NCI-H510A (cell line): ENCODE results near the gene NDUFS3.
"Not testable (repeated sequence)": the region's sequence is repeated elsewhere in the genome, so short reads cannot be mapped to it uniquely, and the experiment has no call there.

Experiments
- DNase-seq: peaks from one replicate; lab custom pipeline; 2025; lab: John Stamatoyannopoulos, UW

The NDUFS3 gene

GRCh38 chr11:47560426-47560825 is 18.4 kb upstream of the NDUFS3 start:
- DNase-seq: no peak

DNA sequence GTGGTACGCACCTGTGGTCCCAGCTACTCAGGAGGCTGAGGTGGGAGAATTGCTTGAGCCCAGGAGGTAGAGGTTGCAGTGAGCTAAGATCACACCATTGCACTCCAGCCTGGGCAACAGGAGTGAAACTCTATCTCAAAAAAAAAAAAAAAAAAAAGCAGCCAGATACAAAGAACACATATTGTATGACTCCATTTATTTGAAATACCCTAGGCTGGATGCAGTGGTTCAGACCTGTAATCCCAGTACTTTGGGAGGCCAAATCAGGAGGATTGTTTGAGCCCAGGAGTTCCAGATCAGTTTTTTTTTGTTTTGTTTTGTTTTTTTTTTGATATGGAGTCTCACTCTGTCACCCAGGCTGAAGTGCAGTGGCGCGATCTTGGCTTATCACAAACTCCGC is 16.5 kb upstream of the NDUFS3 start:
- not testable (repeated sequence) for DNase-seq

DNA sequence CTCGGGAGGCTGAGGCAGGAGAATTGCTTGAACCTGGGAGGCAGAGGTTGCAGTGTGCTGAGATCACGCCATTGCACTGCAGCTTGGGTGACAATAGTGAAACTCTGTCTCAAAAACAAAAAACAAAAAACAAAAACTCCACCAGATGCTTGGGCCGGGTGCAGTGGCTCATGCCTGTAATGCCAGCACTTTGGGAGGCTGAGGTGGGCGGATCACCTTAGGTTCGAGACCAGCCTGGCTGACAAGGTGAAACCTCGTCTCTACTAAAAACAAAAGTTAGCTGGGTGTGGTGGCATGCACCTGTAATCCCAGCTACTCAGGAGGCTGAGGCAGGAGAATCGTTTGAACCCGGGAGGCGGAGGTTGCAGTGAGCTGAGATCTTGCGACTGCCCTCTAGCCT is 14.5 kb upstream of the NDUFS3 start:
- not testable (repeated sequence) for DNase-seq

GRCh38 chr11:47564933-47565339 is 13.9 kb upstream of the NDUFS3 start:
- no peak for DNase-seq

GRCh38 chr11:47565340-47566148 is 13.3 kb upstream of the NDUFS3 start, which contains the start of gene PTPMT1:
TSS of gene PTPMT1 (plus strand) at chr11:47565599. CDS start at chr11:47565623, 24 bp downstream.
- DNase-seq: no peak

DNA sequence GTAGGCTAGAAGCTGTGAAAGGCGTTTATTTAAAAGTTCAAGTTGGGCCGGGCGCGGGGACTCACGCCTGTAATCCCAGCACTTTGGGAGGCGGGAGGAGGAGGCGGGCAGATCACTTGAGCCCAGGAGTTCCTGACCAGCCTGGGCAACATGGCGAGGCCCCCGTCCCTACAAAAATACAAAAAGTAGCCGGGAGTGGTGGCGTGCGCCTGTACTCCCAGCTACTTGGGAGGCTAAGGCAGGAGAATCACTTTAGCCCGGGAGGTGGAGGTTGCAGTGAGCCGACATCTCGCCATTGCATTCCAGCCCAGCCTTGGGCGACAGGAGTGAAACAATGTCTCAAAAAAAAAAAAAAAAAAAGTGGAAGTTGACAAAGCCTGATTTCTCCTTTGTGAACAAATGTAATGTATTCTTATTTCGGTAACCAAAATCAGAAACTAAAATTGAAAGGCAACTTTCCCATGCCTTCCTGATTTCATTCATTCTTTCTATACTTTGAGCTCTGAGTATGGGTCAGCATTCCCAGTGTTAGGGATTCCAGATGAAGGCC is 12.7 kb upstream of the NDUFS3 start:
- no peak for DNase-seq

- no peak for DNase-seq
These were observed 9.2 kb upstream of the NDUFS3 start for GRCh38 chr11:47569646-47570045.

DNA sequence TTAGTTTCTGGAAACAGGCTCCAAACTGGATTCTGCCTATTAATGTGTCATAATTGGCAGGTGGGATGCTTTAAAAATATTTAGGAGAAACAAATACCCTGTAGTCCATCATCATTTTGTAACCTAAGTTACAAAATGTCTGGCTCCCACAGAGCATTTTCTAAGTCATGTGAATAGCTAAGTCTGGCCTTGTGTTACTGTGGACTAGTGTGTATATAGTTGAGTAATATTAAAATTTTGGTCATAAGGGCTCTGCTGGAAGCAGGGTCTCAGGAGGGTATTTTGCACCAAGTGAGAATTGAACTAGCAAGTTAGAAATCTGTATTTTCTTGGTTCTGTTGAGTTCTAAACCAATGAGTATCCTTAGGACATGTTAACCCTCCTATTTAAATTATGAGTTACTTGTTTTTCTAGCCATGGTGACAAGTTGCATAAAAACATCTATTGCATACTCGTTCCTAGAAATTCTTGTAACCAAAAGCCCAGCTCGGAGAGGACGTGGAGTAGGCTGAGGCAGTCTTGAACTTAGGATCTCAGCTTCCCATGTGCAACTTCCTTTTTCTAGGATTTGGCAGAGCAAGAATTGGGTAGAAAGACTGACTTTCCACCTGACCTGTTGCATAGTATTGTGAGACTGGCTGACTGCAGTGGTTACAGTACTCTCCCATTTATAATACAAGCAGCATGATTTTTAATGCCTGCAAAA is 8.1 kb upstream of the NDUFS3 start:
- no peak for DNase-seq

GRCh38 chr11:47571357-47571729 is 7.5 kb upstream of the NDUFS3 start:
- DNase-seq: no peak

DNA sequence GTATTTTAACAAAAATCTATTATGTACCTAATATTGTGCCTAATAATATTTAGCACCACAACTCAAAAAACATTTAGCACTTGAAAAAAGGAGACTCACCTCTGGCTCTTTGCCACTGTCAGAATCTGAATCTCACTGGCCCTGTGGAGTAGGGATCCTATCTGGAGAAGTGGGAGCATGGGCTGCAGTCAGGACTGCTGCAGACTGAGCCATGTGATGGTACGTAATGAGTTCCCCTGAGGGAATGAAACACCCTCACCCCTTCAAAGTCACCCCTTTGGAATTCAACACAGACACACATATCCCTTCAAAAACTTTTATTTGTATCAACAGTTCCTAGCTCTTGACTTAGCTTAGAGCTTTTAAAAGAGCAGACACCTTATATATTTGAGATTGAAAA is 7.0 kb upstream of the NDUFS3 start:
- DNase-seq: no peak

DNA sequence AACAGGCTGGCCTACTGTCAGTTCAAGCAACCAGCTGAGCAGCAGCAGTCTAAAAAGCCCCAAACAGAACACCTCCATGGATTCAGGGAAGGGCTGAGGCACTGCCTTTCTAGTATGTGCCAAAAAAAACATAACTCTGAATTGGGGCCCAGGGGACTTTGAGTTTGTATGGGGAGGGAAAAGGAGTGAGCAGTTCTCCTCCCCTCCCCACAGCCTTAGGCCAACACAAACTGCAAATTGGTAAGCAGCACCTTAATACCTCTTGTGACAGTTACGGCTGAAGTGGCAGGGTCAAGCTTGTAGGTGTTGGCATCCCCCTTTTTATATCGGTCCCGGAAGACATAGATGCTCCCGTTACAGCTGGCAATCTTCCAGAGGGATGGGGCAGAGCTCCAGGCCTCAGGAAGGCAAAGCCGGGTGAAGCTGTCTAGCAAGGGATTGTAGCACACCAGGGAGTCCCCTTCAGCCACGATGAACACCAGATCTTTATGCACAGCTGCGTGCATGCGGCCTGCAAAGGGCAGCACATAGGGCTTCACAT is 6.1 kb upstream of the NDUFS3 start:
- DNase-seq: no peak

DNA sequence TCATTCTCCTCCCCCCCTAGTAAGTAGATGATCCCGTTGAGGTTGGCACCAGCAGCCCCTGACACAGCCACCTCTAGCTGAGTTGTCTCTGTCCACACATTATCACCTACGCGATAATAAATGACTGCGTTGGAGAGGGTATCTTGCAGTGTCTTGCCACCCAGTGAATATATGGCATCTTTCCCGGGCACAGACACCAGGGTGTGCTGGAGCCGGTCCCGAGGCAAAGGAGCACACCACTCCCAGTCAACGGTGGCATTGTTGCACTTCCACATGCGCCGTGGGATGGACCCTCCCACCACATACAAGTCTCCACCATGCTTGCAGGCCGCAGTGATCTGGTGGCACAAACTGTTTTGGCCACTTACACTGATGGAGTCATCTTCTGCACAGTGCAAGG is 5.6 kb upstream of the NDUFS3 start:
- DNase-seq: no peak

DNA sequence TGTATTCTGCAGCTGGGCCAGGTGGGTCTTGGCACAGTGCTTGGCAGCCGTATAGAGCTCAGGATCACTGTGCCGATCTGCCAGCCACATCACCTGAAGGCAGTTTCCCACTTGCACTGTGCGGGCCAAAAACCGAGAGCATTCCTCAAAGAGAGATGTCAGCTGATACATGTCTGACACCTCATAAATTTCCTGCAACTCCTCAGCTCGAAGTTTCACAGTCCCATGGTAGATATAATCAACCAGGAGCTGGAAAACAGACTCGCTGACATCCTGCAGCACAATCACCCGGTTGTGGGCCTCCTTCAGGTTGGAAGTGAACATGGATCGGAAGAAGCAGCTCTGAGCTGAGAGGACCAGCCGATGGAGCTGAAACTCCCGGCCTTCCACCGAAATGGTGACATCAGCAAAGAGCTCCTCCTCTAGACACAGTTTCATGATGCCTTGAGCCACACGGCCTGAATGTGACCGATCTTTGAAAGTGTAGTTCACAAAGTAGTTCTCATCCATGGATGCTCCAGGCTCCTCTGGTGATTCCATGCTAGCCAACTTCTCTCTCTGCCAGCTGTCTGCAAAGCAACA is 1.3 kb upstream of the NDUFS3 start:
- DNase-seq: no peak

DNA sequence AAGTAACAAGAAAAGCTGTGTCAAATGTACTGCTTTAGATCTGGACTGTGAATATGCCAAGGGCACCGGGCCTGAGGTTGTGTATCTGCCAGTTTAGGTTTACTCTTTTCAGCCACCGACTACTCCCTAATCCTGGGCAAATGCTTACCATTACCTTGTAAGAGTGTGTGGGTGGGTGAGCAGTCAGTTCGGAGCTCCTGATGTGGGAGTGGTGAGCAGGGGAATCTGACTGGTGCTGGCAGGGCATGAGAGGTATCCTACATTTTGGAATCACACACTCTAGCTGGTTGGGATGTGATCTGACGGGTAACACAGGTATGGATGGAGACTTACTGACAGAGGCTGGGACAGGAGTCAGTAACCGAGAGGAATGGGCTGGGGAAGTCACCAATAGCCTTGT is 5.0 kb downstream of the NDUFS3 start:
- no peak for DNase-seq

DNA sequence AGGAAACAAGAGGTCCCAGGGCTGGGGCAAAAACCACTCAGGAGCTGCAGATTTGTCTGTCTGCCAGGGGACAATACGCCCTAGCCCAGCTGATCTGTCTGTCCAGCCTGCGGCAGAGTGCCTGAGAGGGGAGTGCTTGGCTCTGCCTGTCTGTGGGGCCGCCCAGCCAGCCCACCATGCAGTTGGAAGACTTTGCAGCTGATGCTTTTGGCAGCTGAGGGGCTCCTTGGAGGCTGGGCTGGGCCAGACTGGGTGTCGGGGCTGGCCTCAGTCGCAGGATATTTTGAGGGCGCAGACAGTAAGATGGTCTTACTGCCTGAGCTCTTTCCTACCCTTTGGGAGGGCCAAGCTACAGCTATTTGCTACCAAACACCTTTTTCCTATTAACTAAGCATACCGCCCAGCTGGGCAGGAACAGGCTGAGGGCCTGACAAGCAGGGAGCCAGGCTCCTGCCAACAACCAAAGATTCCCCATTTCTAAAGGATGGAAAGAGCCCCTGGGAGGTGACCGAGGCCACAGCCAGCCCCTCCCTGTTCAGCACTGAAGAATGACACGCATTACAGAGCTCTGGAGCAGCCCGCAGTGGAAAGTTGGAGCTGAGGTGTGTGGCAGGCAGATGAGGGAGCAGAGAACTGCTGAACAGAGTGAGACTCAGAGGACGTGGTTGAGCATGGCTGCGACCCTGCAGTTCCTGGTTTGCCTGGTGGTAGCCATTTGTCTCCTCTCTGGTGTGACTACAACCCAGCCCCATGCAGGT is 7.4 kb downstream of the NDUFS3 start, which contains the start of gene FAM180B:
TSS of gene FAM180B (plus strand) at position 581 of the 758 bp plus-strand sequence. CDS start at position 672, 91 bp downstream.
- no peak for DNase-seq

DNA sequence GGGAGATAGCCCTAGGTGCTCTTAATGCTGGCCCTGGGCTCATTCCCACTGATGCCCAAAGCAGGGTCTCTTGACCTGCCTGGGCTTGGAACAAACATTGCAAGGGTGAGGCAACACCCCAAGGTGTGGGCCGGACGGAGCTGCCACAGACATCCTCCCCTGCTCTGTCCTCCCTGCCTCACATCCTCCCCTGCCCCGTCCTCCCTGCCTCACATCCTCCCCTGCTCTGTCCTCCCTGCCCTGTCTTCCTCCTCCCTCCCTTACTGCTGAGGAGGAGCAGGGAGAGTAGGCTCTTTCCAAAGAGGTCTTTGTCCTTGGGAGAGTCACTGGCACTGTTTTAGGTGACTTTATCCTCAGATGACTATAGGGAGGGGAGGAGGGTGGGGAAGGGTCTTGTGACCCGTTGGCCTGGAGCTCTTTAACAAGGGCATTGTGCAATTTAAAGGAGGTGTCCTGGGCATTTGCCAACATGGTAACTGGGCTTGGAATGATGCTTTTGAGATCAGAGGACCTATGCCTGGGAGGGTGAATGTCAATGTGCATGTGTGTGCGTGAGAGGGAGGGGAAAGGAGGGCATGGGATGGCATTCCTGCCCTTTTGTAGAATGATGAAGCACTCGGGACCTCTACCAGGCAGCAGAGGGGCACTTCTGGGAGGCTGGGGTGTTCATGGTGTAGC is 8.3 kb downstream of the NDUFS3 start:
- DNase-seq: no peak

DNA sequence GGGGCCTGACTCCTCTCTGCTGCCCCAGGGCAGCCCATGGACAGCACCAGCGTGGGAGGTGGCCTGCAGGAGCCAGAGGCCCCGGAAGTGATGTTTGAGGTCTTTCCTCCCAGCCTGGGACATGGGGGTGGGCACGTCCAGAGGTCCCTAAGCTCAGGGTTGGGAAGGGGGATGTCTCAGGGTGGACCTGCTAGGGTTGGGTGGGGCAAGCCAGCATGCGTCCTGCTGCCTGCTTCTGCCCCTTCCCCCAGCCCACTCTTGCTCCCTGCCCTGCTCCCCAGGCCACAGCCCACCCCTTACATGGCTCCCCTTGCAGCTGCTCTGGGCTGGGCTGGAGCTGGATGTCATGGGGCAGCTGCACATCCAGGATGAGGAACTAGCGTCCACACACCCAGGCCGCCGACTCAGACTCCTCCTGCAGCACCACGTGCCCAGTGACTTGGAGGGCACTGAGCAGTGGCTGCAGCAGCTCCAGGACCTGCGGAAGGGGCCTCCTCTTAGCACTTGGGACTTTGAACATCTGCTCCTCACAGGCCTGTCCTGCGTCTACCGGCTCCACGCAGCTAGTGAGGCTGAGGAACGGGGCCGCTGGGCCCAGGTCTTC is 9.0 kb downstream of the NDUFS3 start:
- DNase-seq: no peak

- no peak for DNase-seq
These were observed 10.2 kb downstream of the NDUFS3 start for GRCh38 chr11:47589118-47589517.

DNA sequence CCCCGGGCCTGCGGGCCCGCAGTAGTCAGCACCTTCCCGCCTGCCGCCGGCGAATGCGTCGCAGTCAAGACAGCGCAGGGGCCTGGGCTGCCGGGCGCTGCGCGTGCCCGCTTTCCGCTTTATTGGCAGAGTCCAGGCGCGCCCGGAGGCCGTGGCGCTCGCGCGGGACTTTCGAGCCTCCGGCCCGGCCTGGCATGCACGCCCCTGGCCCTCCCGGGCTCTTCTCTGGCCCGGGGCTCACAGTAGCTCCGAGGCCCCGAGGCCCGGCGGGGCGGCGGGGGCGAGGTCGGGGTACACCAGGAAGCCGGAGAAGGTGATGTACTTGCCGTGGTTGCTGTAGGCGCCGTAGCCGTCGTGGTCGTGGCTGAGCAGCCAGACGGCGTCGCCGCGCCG is 10.7 kb downstream of the NDUFS3 start:
- DNase-seq: no peak

- DNase-seq: no peak
These were observed 11.3 kb downstream of the NDUFS3 start for GRCh38 chr11:47589977-47590861.
